ENCODE data around the gene MPC1.

The MPC1 gene

GRCh38 chr6:166336847-166337246 is 45.9 kb downstream of the MPC1 start:
- ChIA-PET POLR2A (interaction anchor here (0.7 kb wide), 1 partner anchor 42 kb away, joined by 3 read pairs; no protein-coding TSS in a partner anchor), CTCF (interaction anchor here (1.1 kb wide), 1 partner anchor 45 kb away, joined by 3 read pairs; no protein-coding TSS in a partner anchor)
- no peak for DNase-seq (ENCODE audit: extremely low spot score)
- no peak for TF ChIP-seq ARNT (IDR thresholded peaks at IDR 0.05)
- no peak for TF ChIP-seq NFRKB (IDR thresholded peaks at IDR 0.05)
- no peak for TF ChIP-seq FOXM1 (IDR thresholded peaks at IDR 0.05; ENCODE audit: borderline replicate concordance)
- no peak for TF ChIP-seq FOXK2 (IDR thresholded peaks at IDR 0.05)
- TF ChIP-seq TARDBP (IDR thresholded peaks at IDR 0.05), result no peak
- no peak for TF ChIP-seq PKNOX1 (IDR thresholded peaks at IDR 0.05)
- no peak for TF ChIP-seq L3MBTL2 (conservative IDR thresholded peaks at IDR 0.05)
- TF ChIP-seq ZNF384 (IDR thresholded peaks at IDR 0.05), result no peak
- TF ChIP-seq SUZ12 (IDR thresholded peaks at IDR 0.05), result no peak
- no peak for TF ChIP-seq BHLHE40 (IDR thresholded peaks at IDR 0.05; ENCODE audit: borderline replicate concordance)
- no peak for TF ChIP-seq ELF4 (IDR thresholded peaks at IDR 0.05)
- no peak for TF ChIP-seq SP1 (IDR thresholded peaks at IDR 0.05)
- TF ChIP-seq LEF1 (IDR thresholded peaks at IDR 0.05; ENCODE audit: borderline replicate concordance), result no peak
- no peak for TF ChIP-seq FOXA1 (IDR thresholded peaks at IDR 0.05)
- no peak for TF ChIP-seq CTBP1 (IDR thresholded peaks at IDR 0.05; ENCODE audit: borderline replicate concordance)
- TF ChIP-seq HDGF (IDR thresholded peaks at IDR 0.05; ENCODE audit: borderline replicate concordance), result no peak

GRCh38 chr6:166335378-166336302 is 47.1 kb downstream of the MPC1 start:
- TF ChIP-seq ELF4 (IDR thresholded peaks at IDR 0.05) (no peak), CTBP1 (IDR thresholded peaks at IDR 0.05; ENCODE audit: borderline replicate concordance) (no peak), NFRKB (IDR thresholded peaks at IDR 0.05) (no peak), SUZ12 (IDR thresholded peaks at IDR 0.05) (no peak), HDGF (IDR thresholded peaks at IDR 0.05; ENCODE audit: borderline replicate concordance) (no peak), PKNOX1 (IDR thresholded peaks at IDR 0.05) (no peak)
- POLR2A ChIA-PET, result no interaction called here
- DNase-seq (ENCODE audit: extremely low spot score), result no peak
- CTCF ChIA-PET, result interaction anchor here (0.6 to 1.1 kb wide), 2 partner anchors 46 to 56 kb away, joined by 3 read pairs; no protein-coding TSS in a partner anchor

- ChIA-PET CTCF (interaction anchor here (0.6 kb wide), 1 partner anchor 55 kb away, joined by 3 read pairs; no protein-coding TSS in a partner anchor), POLR2A (no interaction called here)
- TF ChIP-seq ELF4 (IDR thresholded peaks at IDR 0.05), result no peak
- TF ChIP-seq FOXA1 (IDR thresholded peaks at IDR 0.05), result no peak
- TF ChIP-seq SUZ12 (IDR thresholded peaks at IDR 0.05), result no peak
- no peak for TF ChIP-seq ZNF384 (IDR thresholded peaks at IDR 0.05)
- TF ChIP-seq L3MBTL2 (conservative IDR thresholded peaks at IDR 0.05), result no peak
- TF ChIP-seq LEF1 (IDR thresholded peaks at IDR 0.05; ENCODE audit: borderline replicate concordance), result no peak
- TF ChIP-seq FOXK2 (IDR thresholded peaks at IDR 0.05), result no peak
- TF ChIP-seq BHLHE40 (IDR thresholded peaks at IDR 0.05; ENCODE audit: borderline replicate concordance), result no peak
- no peak for TF ChIP-seq CTBP1 (IDR thresholded peaks at IDR 0.05; ENCODE audit: borderline replicate concordance)
- TF ChIP-seq FOXM1 (IDR thresholded peaks at IDR 0.05; ENCODE audit: borderline replicate concordance), result no peak
- no peak for TF ChIP-seq TARDBP (IDR thresholded peaks at IDR 0.05)
- TF ChIP-seq HDGF (IDR thresholded peaks at IDR 0.05; ENCODE audit: borderline replicate concordance), result no peak
- TF ChIP-seq ARNT (IDR thresholded peaks at IDR 0.05), result no peak
- no peak for TF ChIP-seq PKNOX1 (IDR thresholded peaks at IDR 0.05)
- no peak for TF ChIP-seq SP1 (IDR thresholded peaks at IDR 0.05)
- no peak for TF ChIP-seq NFRKB (IDR thresholded peaks at IDR 0.05)
- DNase-seq (ENCODE audit: extremely low spot score), result no peak
Measured at GRCh38 chr6:166334878-166335277, 47.9 kb downstream of the MPC1 start.

- ChIA-PET CTCF (no interaction called here), POLR2A (interaction anchor here (0.9 kb wide), 1 partner anchor 9 kb away, joined by 4 read pairs; the partner anchor contains the start of gene SFT2D1)
- no peak for DNase-seq (ENCODE audit: extremely low spot score)
- TF ChIP-seq HDGF (IDR thresholded peaks at IDR 0.05; ENCODE audit: borderline replicate concordance) (no peak), ELF4 (IDR thresholded peaks at IDR 0.05) (no peak), PKNOX1 (IDR thresholded peaks at IDR 0.05) (no peak), CTBP1 (IDR thresholded peaks at IDR 0.05; ENCODE audit: borderline replicate concordance) (no peak), FOXM1 (IDR thresholded peaks at IDR 0.05; ENCODE audit: borderline replicate concordance) (no peak), BHLHE40 (IDR thresholded peaks at IDR 0.05; ENCODE audit: borderline replicate concordance) (no peak), SUZ12 (IDR thresholded peaks at IDR 0.05) (no peak), TARDBP (IDR thresholded peaks at IDR 0.05) (no peak), NFRKB (IDR thresholded peaks at IDR 0.05) (no peak), SP1 (IDR thresholded peaks at IDR 0.05) (no peak), ZNF384 (IDR thresholded peaks at IDR 0.05) (no peak), FOXA1 (IDR thresholded peaks at IDR 0.05) (no peak), ARNT (IDR thresholded peaks at IDR 0.05) (no peak)
Measured at GRCh38 chr6:166333172-166333995, 49.4 kb downstream of the MPC1 start.
